ENCODE measurements around the gene ZFP14. TPM values are rescaled to one million over a fixed set of nuclear protein-coding genes. Genes with fewer than 3 reads are reported as not detected.

ZFP14 gene
- total RNA-seq: 1 to 10 TPM in 1 of 2 experiments, under 1 TPM in 1; 0.66 to 1.2 TPM

- Mint-ChIP-seq H3K36me3 (peaks cover 21% of the 10 kb centered on the region), H3K4me1 (peaks cover 18% of the 10 kb centered on the region), H3K27ac (peak within 1 kb of the TSS; percentile 92), H3K27me3 (no peaks in the 10 kb centered on the region), H3K4me3 (peak within 1 kb of the TSS; percentile 82), H3K9me3 (peaks cover 23% of the 10 kb centered on the region)
- DNase-seq: peak; percentile 95
Observed at GRCh38 chr19:36378625-36379509, at the start of gene ZFP14. Gene ZFP14 (minus strand): TSS chr19:36379201. CDS start chr19:36367892, 11,309 bp downstream.

- peaks cover 5% of the 10 kb centered on the region for H3K4me1 Mint-ChIP-seq
- DNase-seq: no peak
- H3K27me3 Mint-ChIP-seq: peaks cover 43% of the 10 kb centered on the region
- peaks cover 30% of the 10 kb centered on the region for H3K36me3 Mint-ChIP-seq
- no peak overlapping the region for H3K27ac Mint-ChIP-seq
- peaks cover 30% of the 10 kb centered on the region for H3K9me3 Mint-ChIP-seq
- no peak overlapping the region for H3K4me3 Mint-ChIP-seq
Observed at GRCh38 chr19:36423925-36424324, 44.9 kb upstream of the ZFP14 start.

GRCh38 chr19:36421749-36422481 is 42.9 kb upstream of the ZFP14 start:
- Mint-ChIP-seq H3K4me3 (peak overlapping the region; percentile 43), H3K4me1 (peaks cover 13% of the 10 kb centered on the region), H3K27me3 (peaks cover 43% of the 10 kb centered on the region), H3K27ac (no peak overlapping the region), H3K36me3 (peaks cover 44% of the 10 kb centered on the region), H3K9me3 (peaks cover 32% of the 10 kb centered on the region)
- DNase-seq: no peak

DNA sequence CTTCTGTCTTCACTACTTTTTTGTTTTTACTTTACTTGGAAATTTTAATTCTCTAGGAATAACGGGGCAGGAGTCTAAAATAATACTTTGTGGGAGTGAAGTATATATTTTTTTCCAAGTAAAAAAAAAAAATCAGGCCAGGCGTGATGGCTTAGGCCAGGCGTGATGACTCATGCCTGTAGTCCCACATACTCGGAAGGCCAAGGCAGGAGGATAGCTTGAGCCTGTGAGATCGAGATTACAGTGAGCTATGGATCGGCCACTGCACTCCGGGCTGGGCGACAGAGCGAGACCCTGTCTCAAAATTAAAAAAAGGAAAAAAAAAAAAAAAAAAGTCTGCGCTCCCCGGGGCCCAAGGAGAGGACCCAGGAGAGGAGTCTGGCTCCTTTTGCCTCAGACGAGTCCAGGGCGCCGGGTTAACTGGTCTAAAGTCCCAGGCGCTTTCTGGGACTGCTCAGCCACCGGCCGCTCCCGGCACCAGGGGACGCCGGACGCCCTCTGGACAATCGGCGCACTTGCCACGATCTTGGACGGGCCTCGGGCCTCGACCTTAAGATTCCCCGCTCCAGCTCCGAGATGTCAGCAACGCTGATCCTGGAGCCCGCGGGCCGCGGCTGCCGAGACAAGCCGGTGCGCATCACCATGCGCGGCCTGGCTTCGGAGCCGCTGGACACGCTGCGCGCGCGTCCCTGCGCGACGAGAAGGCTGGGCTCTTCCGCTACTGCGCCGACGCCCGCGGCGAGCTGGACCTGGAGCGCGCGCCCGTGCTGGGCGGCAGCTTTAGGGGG is 42.2 kb upstream of the ZFP14 start:
- H3K4me3 Mint-ChIP-seq: peak overlapping the region; percentile 51
- DNase-seq: peak; percentile 9
- no peak overlapping the region for H3K27ac Mint-ChIP-seq
- H3K4me1 Mint-ChIP-seq: peaks cover 13% of the 10 kb centered on the region
- H3K27me3 Mint-ChIP-seq: peaks cover 43% of the 10 kb centered on the region
- H3K36me3 Mint-ChIP-seq: peaks cover 48% of the 10 kb centered on the region
- peaks cover 31% of the 10 kb centered on the region for H3K9me3 Mint-ChIP-seq

DNA sequence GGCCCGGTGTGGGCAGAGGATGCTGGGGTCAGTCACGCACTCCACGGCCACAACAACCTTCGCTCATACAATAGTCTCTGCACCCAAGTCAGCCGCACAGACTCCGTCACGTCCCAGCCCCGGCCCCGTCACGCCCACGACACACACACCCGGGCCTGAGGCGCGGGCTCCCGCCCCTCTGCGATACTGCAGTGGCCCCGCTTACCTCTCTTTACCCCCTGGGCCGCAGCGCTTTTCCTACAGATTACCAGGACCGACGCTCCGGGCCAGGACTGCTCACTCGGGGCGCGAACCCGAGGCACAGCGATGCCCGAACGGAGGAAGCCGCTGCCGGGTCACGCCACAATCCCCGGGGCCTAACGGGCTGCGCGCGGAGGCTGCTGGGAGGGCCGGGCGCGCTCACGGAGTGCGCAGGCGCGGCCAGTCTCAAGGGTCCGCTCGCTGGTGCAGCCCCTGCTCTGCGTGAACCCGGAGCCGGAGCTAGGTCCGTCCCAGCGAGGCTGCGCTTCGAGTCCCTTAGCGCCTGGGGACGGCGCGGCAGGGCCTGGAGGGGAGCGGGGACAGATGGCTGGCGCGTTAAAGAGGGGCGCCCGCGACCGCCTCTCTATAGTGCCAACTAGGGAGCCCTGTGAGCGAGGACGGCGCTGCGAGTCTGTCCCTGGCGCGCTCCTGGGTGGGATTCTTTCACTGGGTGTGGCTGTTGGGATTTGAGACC is 39.4 kb upstream of the ZFP14 start, which contains the start of gene ZFP82:
ZFP82 (minus strand) TSS at position 358 of the 715 bp plus-strand sequence. CDS start 8,855 bp downstream, outside the sequence.
- H3K27ac Mint-ChIP-seq: peak within 1 kb of the TSS; percentile 96
- peaks cover 35% of the 10 kb centered on the region for H3K9me3 Mint-ChIP-seq
- DNase-seq: peak; percentile 86
- peaks cover 70% of the 10 kb centered on the region for H3K36me3 Mint-ChIP-seq
- peak within 1 kb of the TSS; percentile 93 for H3K4me3 Mint-ChIP-seq
- H3K27me3 Mint-ChIP-seq: peaks cover 30% of the 10 kb centered on the region
- peaks cover 15% of the 10 kb centered on the region for H3K4me1 Mint-ChIP-seq

- peaks cover 37% of the 10 kb centered on the region for H3K9me3 Mint-ChIP-seq
- peaks cover 15% of the 10 kb centered on the region for H3K4me1 Mint-ChIP-seq
- peak overlapping the region; percentile 96 for H3K27ac Mint-ChIP-seq
- DNase-seq: no peak
- peak overlapping the region; percentile 93 for H3K4me3 Mint-ChIP-seq
- H3K27me3 Mint-ChIP-seq: peaks cover 26% of the 10 kb centered on the region
- H3K36me3 Mint-ChIP-seq: peaks cover 76% of the 10 kb centered on the region
Observed at GRCh38 chr19:36417752-36418286, 38.8 kb upstream of the ZFP14 start.

- H3K36me3 Mint-ChIP-seq: peaks cover 90% of the 10 kb centered on the region
- no peak for DNase-seq
- H3K4me3 Mint-ChIP-seq: no peak overlapping the region
- H3K4me1 Mint-ChIP-seq: no peaks in the 10 kb centered on the region
- H3K27me3 Mint-ChIP-seq: no peaks in the 10 kb centered on the region
- no peak overlapping the region for H3K27ac Mint-ChIP-seq
- H3K9me3 Mint-ChIP-seq: peaks cover 53% of the 10 kb centered on the region
Observed at GRCh38 chr19:36409841-36410240, 30.8 kb upstream of the ZFP14 start.

DNA sequence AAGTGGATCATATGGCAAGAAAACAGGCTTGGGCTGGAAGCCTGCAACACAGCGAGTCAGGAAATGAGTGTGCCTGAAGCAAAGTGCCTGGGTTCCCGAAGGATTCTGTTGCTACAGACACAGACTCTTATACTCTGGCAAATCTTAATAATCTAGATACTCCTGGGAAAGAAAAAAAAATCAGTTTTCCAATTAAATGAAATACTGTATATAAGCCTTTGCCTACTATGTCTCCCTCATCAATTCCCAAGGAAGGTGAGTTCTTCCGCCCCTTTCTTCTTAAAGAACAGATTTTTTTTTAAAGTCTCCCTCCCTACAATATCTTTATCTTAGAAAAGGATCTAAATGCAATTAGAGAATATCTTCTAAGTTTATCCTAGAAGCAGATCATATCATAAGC is 29.1 kb upstream of the ZFP14 start:
- Mint-ChIP-seq H3K27ac (no peak overlapping the region), H3K4me1 (no peaks in the 10 kb centered on the region), H3K27me3 (no peaks in the 10 kb centered on the region), H3K36me3 (peaks cover 90% of the 10 kb centered on the region), H3K9me3 (peaks cover 58% of the 10 kb centered on the region), H3K4me3 (no peak overlapping the region)
- no peak for DNase-seq

DNA sequence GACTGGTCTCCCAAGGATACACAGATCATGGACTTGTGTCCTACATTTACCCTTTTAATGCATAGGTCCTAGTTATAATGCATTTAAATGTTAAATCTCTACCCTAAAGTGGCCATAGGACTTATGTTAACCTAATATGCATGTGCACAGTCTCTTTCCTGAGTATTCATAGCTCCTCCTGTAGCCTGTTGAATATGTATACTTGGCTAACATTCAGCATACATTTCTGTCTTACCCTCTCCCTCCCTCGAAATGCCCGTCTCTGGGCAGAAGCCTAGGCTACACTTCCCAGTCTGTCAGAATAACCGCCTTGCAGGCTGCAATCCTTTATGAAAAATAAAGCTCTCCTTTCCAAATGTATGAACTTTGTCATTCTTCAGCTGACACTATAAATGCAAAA is 25.5 kb upstream of the ZFP14 start:
- H3K9me3 Mint-ChIP-seq: peaks cover 53% of the 10 kb centered on the region
- H3K4me1 Mint-ChIP-seq: no peaks in the 10 kb centered on the region
- DNase-seq: no peak
- H3K27me3 Mint-ChIP-seq: no peaks in the 10 kb centered on the region
- H3K27ac Mint-ChIP-seq: no peak overlapping the region
- H3K4me3 Mint-ChIP-seq: no peak overlapping the region
- peaks cover 89% of the 10 kb centered on the region for H3K36me3 Mint-ChIP-seq

GRCh38 chr19:36401475-36401874 is 22.5 kb upstream of the ZFP14 start:
- no peak for DNase-seq
- H3K4me3 Mint-ChIP-seq: no peak overlapping the region
- H3K27me3 Mint-ChIP-seq: no peaks in the 10 kb centered on the region
- peaks cover 49% of the 10 kb centered on the region for H3K9me3 Mint-ChIP-seq
- peaks cover 89% of the 10 kb centered on the region for H3K36me3 Mint-ChIP-seq
- H3K27ac Mint-ChIP-seq: peak overlapping the region; percentile 4
- no peaks in the 10 kb centered on the region for H3K4me1 Mint-ChIP-seq

DNA sequence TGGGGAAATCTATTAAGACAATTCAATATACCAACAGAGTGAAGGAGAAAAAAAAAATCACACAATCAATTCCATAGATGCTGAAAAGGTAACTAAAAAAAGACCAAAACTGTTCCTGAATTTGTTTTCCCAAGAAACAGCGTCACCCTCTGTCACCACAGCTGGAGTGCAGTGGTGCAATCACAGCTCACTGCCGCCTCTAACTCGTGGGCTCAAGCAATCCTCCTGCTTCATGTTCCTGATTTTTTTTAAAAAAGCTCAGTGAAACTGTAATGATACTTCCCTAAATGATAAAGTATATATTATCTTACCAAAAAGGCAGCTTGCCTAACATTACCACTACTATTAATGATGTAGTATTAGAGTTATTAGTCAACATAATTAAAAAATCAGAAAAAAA is 19.6 kb upstream of the ZFP14 start:
- H3K27me3 Mint-ChIP-seq: no peaks in the 10 kb centered on the region
- DNase-seq: no peak
- H3K4me3 Mint-ChIP-seq: no peak overlapping the region
- peaks cover 48% of the 10 kb centered on the region for H3K9me3 Mint-ChIP-seq
- H3K27ac Mint-ChIP-seq: no peak overlapping the region
- peaks cover 89% of the 10 kb centered on the region for H3K36me3 Mint-ChIP-seq
- no peaks in the 10 kb centered on the region for H3K4me1 Mint-ChIP-seq

- Mint-ChIP-seq H3K27me3 (no peaks in the 10 kb centered on the region), H3K4me1 (no peaks in the 10 kb centered on the region), H3K36me3 (peaks cover 75% of the 10 kb centered on the region), H3K4me3 (no peak overlapping the region), H3K9me3 (peaks cover 53% of the 10 kb centered on the region), H3K27ac (no peak overlapping the region)
- no peak for DNase-seq
Observed at GRCh38 chr19:36392916-36393673, 14.1 kb upstream of the ZFP14 start.

GRCh38 chr19:36379510-36379819 is 464 bp upstream of the ZFP14 start:
- no peak for DNase-seq
- Mint-ChIP-seq H3K4me1 (peaks cover 18% of the 10 kb centered on the region), H3K36me3 (peaks cover 16% of the 10 kb centered on the region), H3K9me3 (peaks cover 22% of the 10 kb centered on the region), H3K27ac (no peak overlapping the region), H3K27me3 (no peaks in the 10 kb centered on the region), H3K4me3 (peak overlapping the region; percentile 82)
